ENCODE data around the gene OR5A2. TPM values are rescaled to one million over a fixed set of nuclear protein-coding genes. Genes with fewer than 3 reads are reported as not detected.
"Not testable (repeated sequence)": the region's sequence is repeated elsewhere in the genome, so short reads cannot be mapped to it uniquely, and the experiment has no call there.

OR5A2 gene
- total RNA-seq, 1 donor from 2014 or later: not detected

DNA sequence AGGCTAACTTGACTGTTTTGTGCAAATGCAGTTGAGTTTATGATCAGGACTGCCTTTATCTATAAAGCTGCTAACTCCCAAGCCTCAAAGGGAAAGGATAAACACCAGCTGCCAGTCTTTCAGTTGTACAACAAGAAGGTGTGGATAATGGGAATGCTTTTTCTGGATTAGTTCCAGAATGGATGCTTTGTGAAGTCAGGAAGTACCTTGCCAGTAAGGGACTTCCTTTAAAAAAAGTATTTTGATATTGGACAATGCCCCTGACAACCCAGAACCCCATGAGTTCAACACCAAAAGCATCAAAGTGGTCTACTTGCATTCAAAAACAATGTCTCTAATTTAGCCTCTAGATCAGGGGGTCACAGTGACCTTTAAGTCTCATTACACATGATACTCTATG lies 32.0 kb downstream of the OR5A2 start:
- DNase-seq (ENCODE audit: extremely low read depth, low read depth, low spot score): no peak

DNA sequence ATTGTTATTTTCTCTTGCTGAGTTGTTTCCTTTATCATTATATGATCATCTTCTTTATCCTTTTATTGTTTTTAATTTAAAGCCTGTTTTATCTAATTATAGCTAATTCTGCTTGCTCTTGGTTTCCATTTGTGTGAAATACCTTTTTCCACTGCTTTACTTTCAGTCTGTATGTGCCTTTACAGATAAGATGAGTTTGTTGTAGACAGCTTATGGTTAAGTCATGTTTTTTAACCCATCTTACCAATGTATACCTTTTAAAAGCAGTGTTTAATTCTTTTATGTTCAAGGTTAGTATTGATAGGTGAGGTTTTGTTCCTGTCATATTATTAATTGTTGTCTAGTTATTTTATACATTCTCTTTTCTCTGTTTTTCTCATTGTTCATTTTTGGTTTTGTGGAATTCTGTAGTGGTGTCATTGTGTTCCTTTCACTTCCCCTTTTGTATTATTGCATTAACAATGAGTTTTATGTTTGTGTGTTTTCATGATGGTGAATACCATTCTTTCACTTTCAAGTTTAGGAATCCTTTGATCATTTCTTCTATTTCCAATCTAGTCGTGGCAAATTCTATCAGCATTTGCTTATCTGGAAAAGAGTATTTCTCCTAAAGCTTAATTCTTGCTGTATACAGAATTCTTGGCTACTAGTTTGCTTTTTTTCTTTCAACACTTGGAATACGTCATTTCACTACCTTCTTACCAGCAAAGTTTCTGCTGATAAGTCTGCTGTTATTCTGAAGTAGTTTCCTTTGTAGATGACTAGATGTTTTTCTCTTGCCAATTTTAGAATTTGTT lies 45.8 kb downstream of the OR5A2 start:
- no peak for DNase-seq (ENCODE audit: extremely low read depth, low read depth, low spot score)

DNA sequence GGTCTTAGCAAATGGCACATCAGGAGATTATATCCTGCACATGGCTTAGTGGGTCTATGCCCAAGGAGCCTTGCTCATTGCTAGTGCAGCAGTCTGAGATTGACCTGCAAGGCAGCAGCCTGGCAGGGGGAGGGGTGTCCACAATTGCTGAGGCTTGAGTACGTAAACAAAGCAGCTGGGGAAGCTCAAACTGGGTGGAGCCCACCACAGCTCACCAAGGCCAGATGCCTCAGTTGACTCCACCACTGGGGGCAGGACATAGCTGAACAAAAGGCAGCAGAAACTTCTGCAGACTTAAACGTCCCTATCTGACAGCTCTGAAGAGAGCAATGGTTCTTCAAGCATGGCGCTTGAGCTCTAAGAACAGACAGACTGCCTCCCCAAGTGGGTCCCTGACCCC lies 53.9 kb downstream of the OR5A2 start:
- not testable (repeated sequence) for DNase-seq (ENCODE audit: extremely low read depth, low read depth, low spot score)

DNA sequence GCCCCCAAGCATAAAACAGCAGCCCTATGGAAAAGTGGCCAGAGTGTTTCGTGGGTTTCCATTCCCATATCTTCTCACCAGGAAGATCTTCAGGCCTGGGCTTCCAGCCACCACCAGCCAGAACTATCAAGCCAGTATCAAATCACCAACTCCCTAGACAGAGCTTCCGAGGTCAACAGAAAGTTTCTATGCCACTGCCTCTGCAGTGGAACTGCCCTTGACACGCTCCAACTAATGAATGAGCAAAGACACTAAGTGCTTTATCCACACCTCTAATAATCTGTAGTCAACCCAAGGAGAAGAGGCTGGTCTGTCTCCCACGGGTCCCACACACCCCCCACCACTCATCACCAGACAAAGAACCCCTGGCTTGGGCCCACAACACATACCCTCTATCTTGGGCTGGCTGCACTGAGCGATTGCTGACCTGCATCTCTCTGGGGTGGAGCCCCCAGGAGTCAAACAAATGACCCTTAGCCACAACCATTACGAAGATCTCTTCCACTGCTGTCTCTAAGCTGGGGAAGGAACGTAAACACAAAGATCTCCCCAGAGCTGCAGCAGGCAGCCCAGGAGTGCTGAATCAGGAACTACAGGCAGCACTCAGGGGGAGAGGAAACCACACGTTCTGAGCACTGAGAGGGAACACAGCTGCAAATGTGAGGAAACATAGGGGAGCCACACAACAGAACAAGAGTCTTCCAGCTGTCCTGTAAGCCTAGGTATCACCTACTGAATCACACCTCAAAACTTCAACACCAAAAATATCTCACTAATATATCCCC lies 57.8 kb downstream of the OR5A2 start:
- DNase-seq (ENCODE audit: extremely low read depth, low read depth, low spot score): no peak

Other genes starting within 250 kb of the OR5A2 start
- not detected in 2 replicates for gene MPEG1, start 213.5 kb downstream of the OR5A2 start, total RNA-seq
- gene OR5AN1, start 67.5 kb downstream of the OR5A2 start, total RNA-seq: not detected in 2 replicates
- not detected in 2 replicates for gene OR5A1, start 10.1 kb upstream of the OR5A2 start, total RNA-seq
- not detected in 2 replicates for gene OR4D6, start 30.5 kb upstream of the OR5A2 start, total RNA-seq
- not detected in 2 replicates for gene OR4D10, start 46.9 kb upstream of the OR5A2 start, total RNA-seq
- gene OR4D11, start 77.2 kb upstream of the OR5A2 start, total RNA-seq: not detected in 2 replicates
- gene OR4D9, start 85.1 kb upstream of the OR5A2 start, total RNA-seq: not detected in 2 replicates
- gene OSBP, start 189.4 kb upstream of the OR5A2 start, total RNA-seq: 26.7 and 33.3 TPM in 2 replicates
- gene PATL1, start 242.6 kb upstream of the OR5A2 start, total RNA-seq: 16.2 and 30.7 TPM in 2 replicates

Measured in glomerular endothelial cell (primary cell).